Sciatic nerve (tissue), 2 donors: ENCODE data around the gene ZFAND5. TPM values are rescaled to one million over a fixed set of nuclear protein-coding genes. Genes with fewer than 3 reads are reported as not detected.

Experiments
- ATAC-seq: fragments of 200-7000 bp; cut with Tn5 transposase; one replicate; pipeline ENCODE4 v1.9.1; 2020; ENCODE audit warnings: mild to moderate bottlenecking, moderate library complexity
- DNase-seq: peaks from one replicate; pipeline ENCODE4 v3.0.0-alpha.2; 2020; ENCODE audit warnings: low spot score
- intact Hi-C: fragments of 100-400 bp; cut with DNase I; formaldehyde crosslinking; loops from one replicate; pipeline ENCODE4 v1.14.2; 2022
- total RNA-seq: library from RNA; stranded (reverse); fragmentation: NEBNext Ultra II Directional; extraction: Animal tissue kit (Norgen Biotek cat#: 25700); gene quantifications from one replicate; pipeline ENCODE4 v1.2.1, GENCODE V29; 2021
- donor health status: DM: no; HTN: no; CAD: no.
- donor health status: DM: no; HTN: no; CAD: no.

ZFAND5 gene, protein sequence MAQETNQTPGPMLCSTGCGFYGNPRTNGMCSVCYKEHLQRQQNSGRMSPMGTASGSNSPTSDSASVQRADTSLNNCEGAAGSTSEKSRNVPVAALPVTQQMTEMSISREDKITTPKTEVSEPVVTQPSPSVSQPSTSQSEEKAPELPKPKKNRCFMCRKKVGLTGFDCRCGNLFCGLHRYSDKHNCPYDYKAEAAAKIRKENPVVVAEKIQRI
- 222 TPM for total RNA-seq

GRCh38 chr9:72364679-72365524 lies at the start of gene ZFAND5:
TSS of gene ZFAND5 (minus strand) at chr9:72365208. CDS start at chr9:72360778, 4,430 bp downstream.
- DNase-seq = peak; percentile 99
- ATAC-seq = peak; percentile 93
- intact Hi-C loops = no loop called here

GRCh38 chr9:72412483-72413040 lies 47.6 kb upstream of the ZFAND5 start:
- ATAC-seq (no peak), DNase-seq (no peak)
- intact Hi-C loops = no loop called here

GRCh38 chr9:72410214-72410613 lies 45.2 kb upstream of the ZFAND5 start:
- DNase-seq = no peak
- intact Hi-C loops = no loop called here
- no peak for ATAC-seq

DNA sequence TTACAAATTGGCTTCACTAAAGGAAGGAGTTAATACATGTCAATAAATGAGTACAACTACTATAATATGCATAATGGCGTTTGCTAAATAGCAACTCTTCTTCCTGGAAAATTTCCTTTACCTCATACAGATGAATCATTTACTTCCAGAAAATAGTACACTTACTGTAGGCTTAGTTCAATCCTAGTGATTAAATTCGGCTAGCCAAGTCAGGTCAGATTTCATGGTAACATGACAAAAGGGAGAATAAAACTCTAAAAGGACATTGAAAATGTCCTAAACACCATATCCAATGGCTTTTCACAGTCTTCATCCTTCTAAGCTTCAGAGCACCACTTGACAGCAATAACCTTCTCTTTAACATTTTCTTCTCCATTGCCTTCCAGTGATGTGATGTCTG lies 42.1 kb upstream of the ZFAND5 start:
- no peak for DNase-seq
- ATAC-seq = no peak

DNA sequence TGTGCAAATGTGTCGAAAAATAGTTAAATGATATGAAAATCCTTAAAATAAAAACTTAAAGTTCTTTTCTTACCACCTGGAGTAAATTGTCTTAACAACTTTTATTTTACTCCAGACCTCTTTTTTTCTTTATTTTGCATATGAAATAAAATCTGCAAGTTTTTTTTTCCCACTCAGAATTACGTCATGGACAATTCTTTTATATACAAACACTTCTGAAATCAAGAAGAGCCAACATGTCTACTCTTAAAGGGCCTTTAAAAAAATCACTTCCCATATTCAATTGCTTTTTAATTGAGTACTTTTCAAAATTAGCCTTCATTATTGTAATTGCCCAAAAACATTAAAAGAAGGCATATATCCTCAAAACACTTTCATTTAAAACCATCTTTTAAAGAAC lies 37.7 kb upstream of the ZFAND5 start:
- intact Hi-C loops = no loop called here
- ATAC-seq (no peak), DNase-seq (no peak)

More for the DNA sequence above, 42.1 kb upstream of the ZFAND5 start:
- intact Hi-C loops = no loop called here

GRCh38 chr9:72401396-72401795 lies 36.4 kb upstream of the ZFAND5 start:
- intact Hi-C loops = no loop called here
- ATAC-seq (peak; percentile 44), DNase-seq (no peak)

GRCh38 chr9:72400866-72401265 lies 35.9 kb upstream of the ZFAND5 start:
- intact Hi-C loops = no loop called here

DNA sequence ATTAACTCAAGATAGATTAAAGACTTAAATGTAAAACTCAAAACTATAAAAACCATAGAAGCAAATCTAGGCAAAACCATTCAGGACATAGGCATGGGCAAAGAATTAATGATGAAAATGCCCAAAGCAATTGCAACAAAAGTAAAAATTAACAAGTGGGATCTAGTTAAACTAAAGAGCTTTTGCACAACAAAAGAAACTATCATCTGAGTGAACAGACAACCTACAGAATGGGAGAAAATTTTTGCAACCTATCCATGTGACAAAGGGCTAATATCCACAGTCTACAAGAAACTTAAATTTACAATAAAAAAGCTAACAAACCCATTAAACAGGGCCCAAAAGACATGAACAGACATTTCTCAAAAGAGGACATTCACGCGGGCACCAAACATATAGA lies 34.4 kb upstream of the ZFAND5 start:
- intact Hi-C loops = no loop called here
- ATAC-seq = no peak
- DNase-seq = no peak

More at GRCh38 chr9:72400866-72401265, 35.9 kb upstream of the ZFAND5 start:
- no peak for DNase-seq
- ATAC-seq = no peak

DNA sequence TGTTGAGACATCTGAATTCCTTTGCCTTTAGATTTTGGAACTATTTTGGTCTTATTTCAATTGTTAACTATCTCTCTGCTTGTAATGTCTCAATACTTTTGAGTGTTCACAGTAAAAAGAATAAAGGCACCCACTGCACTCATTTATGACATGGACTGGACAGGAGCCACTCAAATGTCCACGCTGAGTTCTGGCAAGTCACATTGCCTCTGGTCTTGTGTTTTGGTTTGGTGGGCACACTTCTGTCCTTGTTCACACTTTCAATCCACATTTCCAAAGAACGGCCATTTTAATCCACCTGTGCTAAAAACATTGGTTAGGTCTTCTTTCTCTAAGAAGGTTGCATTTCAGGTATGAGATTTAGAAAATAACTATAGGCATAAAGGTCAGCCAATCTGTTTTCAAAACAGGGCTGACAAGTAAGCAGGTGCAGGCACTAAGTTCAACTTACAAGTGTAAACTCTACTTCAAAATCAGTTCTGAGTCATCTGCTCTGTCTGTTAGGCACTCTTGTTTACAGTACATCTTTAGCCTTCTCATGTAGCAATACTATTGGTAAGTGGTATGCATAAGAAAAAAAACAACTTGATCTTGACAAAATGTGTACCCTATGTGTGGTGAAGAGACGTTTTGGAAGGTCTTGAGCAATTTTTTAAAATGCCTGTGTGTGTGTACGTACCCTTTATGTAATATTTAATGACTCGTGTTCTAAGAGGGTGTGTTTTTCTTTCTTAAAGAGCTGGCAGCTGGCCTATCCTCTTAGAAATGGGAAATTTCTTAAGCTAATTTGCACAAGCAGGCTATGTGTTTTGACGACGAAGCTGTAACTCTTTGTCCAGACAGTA lies 31.5 kb upstream of the ZFAND5 start:
- intact Hi-C loops = no loop called here
- ATAC-seq = peak; percentile 57
- no peak for DNase-seq

DNA sequence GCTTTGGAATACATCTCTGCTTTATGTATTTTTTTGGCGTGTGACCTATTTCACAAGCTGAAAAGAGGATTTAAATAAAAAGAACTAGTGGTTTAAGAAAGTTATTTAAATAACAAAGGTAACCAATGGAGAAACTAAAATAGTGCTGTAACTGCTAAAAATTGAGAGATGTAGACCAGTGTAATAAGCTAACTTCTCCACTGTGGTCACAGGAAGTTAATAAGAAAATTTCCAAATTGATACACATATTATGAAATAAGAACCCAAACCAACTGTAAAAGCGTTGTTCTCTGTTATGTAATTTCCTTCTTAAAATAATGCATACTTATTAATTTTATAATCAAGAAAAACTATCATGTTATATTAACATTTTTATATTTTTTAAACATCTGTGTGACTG lies 29.1 kb upstream of the ZFAND5 start:
- no peak for ATAC-seq
- no peak for DNase-seq
- intact Hi-C loops = no loop called here

- ATAC-seq = no peak
- no peak for DNase-seq
- intact Hi-C loops = no loop called here
These were observed 25.9 kb upstream of the ZFAND5 start for GRCh38 chr9:72390907-72391306.

- intact Hi-C loops = no loop called here
- ATAC-seq = no peak
- no peak for DNase-seq
These were observed 21.2 kb upstream of the ZFAND5 start for GRCh38 chr9:72386186-72386585.

DNA sequence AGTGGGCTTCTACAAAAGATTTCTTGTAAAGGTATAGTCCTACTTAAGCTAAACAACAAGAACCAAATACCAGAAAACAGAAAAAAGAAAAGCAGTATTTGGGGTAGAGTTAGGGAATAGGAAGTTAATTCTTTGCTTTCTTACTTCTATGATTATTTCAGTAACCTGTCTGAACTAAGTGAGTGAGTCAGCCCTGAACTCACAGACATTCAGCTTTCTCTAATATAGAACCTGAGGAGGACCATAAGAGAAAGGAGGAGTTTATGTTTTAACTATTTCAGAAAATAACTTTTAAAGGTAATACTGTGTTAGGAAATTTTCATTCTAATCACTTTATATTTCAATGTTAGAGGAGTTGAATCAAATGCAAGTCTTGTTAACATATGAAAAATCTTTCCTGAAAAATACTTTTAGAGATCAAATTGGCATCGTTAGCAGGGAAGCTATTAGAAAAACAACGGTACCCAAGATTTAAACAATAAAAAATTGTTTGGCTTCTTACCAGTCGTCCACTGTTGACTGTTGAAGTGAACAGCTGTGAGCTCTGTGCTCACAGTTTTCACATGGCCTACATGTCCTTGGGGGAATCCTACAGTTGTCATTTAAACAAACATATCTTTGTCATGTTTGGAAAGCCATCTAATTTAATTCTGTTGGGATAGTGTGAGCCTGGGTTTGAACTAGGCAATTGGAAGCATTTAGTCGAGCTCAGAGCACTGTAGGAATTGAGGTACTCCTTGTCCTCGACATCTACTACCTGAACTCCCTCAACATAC lies 19.9 kb upstream of the ZFAND5 start:
- no peak for DNase-seq
- no peak for ATAC-seq
- intact Hi-C loops = no loop called here

DNA sequence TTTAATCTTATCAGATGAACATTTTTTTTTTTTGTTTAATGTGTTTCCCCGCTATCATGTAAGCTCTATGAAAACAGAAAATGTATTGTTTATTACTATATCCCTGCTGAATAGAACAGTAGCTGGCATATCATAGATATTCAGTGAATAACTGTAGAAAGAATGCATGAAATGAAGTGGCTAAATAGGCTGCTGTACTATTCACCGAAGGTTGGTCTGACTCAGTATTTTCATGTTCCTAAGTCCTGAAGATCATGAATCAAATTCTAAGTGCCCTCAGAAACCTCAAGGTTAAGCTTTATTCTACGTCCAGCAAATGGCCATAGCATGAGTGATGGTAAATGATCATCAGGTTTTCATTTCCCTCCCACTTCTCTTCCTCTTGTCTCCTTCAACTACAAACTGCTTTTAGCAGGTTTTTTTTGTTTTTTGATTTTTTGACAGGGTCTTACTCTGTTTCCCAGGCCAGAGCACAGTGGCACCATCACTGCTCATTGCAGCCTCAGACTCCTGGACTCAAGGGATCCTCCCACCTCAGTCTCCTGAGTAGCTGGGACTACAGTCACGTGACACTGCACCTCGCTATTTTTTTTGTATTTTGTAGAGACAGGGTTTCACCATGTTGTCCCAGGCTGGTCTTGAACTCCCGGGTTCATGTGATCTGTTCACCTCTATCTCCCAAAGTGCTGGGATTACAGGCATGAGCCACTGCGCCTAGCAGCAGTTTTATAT lies 19.1 kb upstream of the ZFAND5 start:
- intact Hi-C loops = no loop called here
- DNase-seq = no peak
- ATAC-seq = peak; percentile 35

- intact Hi-C loops = no loop called here
- DNase-seq (no peak), ATAC-seq (peak; percentile 25)
These were observed 17.4 kb upstream of the ZFAND5 start for GRCh38 chr9:72382405-72382804.

DNA sequence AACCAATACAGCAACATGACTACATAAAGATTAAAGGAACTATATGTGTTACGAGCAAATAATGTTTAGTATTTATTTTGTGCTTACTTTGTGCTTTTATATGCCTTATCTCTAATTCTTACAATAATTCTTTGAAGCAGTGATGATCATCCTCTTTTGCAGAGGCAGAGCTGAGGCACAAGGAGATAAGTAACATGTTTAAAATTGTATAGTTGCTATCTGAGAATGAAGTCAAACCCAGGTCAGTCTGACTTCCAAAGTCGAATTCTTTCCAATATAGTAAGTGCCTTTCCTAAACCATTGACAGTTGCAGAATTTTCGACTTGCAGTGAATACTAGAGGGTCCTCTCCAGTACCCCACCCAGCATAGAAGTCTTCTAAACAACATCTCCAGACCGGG lies 12.0 kb upstream of the ZFAND5 start:
- ATAC-seq = no peak
- intact Hi-C loops = no loop called here
- no peak for DNase-seq

DNA sequence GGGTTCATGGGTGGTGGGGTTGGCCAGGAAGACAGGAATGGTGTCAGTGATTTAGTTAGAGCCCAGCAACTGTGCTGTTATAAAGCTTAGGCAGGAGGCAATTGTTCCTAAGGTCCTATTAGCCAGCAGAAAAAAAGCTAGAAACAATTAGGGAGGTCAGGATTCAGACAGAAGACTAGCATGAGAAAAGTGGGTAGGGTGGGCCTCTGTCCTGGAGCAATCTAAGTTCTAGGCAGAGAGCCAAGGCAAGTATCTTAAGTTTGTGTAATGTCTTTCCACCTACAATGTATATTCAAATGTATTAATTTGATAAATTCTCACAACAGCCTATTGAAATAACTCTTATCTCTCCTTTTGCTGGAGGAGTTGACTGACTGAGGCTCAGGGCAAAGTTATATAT lies 6.1 kb upstream of the ZFAND5 start:
- intact Hi-C loops = no loop called here
- DNase-seq (no peak), ATAC-seq (no peak)
